ENCODE measurements around the gene DUSP28. TPM values are rescaled to one million over a fixed set of nuclear protein-coding genes. Genes with fewer than 3 reads are reported as not detected.

The DUSP28 gene, protein sequence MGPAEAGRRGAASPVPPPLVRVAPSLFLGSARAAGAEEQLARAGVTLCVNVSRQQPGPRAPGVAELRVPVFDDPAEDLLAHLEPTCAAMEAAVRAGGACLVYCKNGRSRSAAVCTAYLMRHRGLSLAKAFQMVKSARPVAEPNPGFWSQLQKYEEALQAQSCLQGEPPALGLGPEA
- total RNA-seq: 10 to 100 TPM; 10.4 to 12.9 (median 12.7) TPM
- 10 to 100 TPM in 1 of 3 donors, 1 to 10 TPM in 2; 6.6 to 18.1 (median 9.5) TPM for polyA plus RNA-seq
- long read RNA-seq, donor 1, partial matches to known transcripts: 0 of 6 reads
- long read RNA-seq, donor 1, other reads (novel, unspliced or antisense): 2 of 6 reads
- long read RNA-seq, donor 2, transcript DUSP28-202 (2 exons, 3,461 nt): major isoform, 7 of 16 reads
- long read RNA-seq, donor 2, transcript DUSP28-201 (3 exons, 1,555 nt): minor isoform, 5 of 16 reads
- long read RNA-seq, donor 2, partial matches to known transcripts: 0 of 16 reads
- long read RNA-seq, donor 2, other reads (novel, unspliced or antisense): 4 of 16 reads

DNA sequence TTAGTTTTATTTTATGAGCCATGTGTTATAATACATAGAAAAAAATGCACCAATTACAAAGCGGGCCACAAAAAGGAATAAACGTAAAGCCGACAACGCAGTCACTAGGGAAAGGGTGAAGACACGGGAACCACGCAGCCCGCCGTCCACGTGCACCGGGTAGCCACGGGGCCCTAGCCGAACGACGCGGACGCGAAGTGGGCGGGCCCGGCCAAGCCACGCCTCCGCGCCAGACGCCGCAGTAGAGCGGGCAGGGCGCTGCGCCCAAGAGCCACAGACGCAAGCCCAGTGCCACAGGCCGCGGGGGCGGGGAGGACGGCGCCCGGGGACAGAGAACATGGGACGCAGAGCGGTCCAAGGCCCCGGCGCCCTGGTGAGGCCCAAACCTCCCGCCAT is at the start of gene DUSP28:
Gene DUSP28 (plus strand): TSS at position 274 of the 396 bp plus-strand sequence. CDS start 328 bp downstream, outside the sequence.
- no peaks in the 10 kb centered on the region for H3K9me3 ChIP-seq
- intact Hi-C loops (cut with DNase I): no loop called here
- WGBS, 3 donors: 0 to 1% (median 0%) methylated on average over 32 to 39 of the region's 39 CpGs
- peak; percentile 95 to 97 for DNase-seq
- TF ChIP-seq, protein P1, sequence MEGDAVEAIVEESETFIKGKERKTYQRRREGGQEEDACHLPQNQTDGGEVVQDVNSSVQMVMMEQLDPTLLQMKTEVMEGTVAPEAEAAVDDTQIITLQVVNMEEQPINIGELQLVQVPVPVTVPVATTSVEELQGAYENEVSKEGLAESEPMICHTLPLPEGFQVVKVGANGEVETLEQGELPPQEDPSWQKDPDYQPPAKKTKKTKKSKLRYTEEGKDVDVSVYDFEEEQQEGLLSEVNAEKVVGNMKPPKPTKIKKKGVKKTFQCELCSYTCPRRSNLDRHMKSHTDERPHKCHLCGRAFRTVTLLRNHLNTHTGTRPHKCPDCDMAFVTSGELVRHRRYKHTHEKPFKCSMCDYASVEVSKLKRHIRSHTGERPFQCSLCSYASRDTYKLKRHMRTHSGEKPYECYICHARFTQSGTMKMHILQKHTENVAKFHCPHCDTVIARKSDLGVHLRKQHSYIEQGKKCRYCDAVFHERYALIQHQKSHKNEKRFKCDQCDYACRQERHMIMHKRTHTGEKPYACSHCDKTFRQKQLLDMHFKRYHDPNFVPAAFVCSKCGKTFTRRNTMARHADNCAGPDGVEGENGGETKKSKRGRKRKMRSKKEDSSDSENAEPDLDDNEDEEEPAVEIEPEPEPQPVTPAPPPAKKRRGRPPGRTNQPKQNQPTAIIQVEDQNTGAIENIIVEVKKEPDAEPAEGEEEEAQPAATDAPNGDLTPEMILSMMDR (IDR thresholded peaks at IDR 0.05): no peak
- H3K27ac ChIP-seq: peak within 1 kb of the TSS; percentile 100
- peak; percentile 84 to 87 (median 85) for ATAC-seq
- H3K27me3 ChIP-seq (ENCODE audit: insufficient read depth in 3 of 3, low read length in 2 of 3): no peaks in the 10 kb centered on the region
- H3K36me3 ChIP-seq (ENCODE audit: insufficient read depth in 1 of 2, low read depth in 1 of 2): peaks cover 0 to 21% of the 10 kb centered on the region in 2 donors
- H3K4me1 ChIP-seq: peaks cover 45% of the 10 kb centered on the region
- peak within 1 kb of the TSS; percentile 84 for H3K4me3 ChIP-seq

DNA sequence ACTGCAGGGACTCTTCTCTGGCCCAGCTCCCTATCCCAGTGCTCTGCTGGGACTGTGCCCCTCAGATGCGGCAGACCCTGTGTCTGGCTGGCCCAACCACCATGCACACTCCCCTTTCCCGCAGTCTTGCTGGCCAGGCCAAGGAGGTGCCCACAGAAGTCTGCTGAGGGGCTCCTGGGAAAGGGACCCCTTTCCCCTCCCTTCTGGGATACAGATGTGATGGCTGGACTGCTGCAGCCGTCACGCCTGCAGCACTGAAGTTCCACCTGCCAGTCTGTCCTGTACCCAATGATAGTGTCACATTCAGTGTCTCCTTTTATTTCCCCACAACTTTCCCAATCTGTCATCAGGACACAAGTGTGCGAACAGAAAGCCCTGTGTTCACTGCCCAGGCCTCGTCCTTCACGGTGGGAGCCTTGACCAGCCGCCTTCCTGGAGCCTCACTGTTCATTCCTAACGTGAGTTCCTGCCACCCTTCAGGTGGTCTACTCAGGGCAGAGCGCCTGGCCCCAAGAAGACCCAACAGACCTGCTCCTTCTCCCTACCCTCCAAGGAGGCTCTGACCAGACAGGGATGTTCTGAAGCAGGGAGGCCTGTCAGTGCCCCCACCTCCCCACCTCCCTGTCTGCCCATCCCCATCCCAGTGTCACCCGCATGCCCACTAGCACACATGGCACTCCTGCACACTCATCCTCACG is 49.5 kb upstream of the DUSP28 start:
- no peaks in the 10 kb centered on the region for H3K27me3 ChIP-seq (ENCODE audit: insufficient read depth in 3 of 3, low read length in 2 of 3)
- no peaks in the 10 kb centered on the region for H3K9me3 ChIP-seq
- no peak overlapping the region for H3K4me3 ChIP-seq
- intact Hi-C loops (cut with DNase I): loop anchor here in 1 of 2 donors (10.0 kb wide), 1 partner anchor 194 kb away; no protein-coding TSS in a partner anchor
- 92 to 95% (median 93%) methylated on average over 12 of the region's 12 CpGs for WGBS, 3 donors
- no peaks in the 10 kb centered on the region for H3K4me1 ChIP-seq
- H3K27ac ChIP-seq: no peak overlapping the region
- TF ChIP-seq, protein P1 (IDR thresholded peaks at IDR 0.05): no peak
- H3K36me3 ChIP-seq (ENCODE audit: insufficient read depth in 1 of 2, low read depth in 1 of 2): peaks cover 0 to 9% of the 10 kb centered on the region in 2 donors
- no peak for DNase-seq
- ATAC-seq: no peak

- no peaks in the 10 kb centered on the region for H3K27me3 ChIP-seq (ENCODE audit: insufficient read depth in 3 of 3, low read length in 2 of 3)
- H3K9me3 ChIP-seq: no peaks in the 10 kb centered on the region
- DNase-seq (no peak), ATAC-seq (no peak)
- no peaks in the 10 kb centered on the region for H3K4me1 ChIP-seq
- H3K4me3 ChIP-seq: no peak overlapping the region
- H3K36me3 ChIP-seq (ENCODE audit: insufficient read depth in 1 of 2, low read depth in 1 of 2): peaks cover 0 to 9% of the 10 kb centered on the region in 2 donors
- TF ChIP-seq, protein P1 (IDR thresholded peaks at IDR 0.05): no peak
- WGBS, 3 donors: 93 to 96% (median 93%) methylated on average over 30 to 31 of the region's 31 CpGs
- intact Hi-C loops (cut with DNase I): loop anchor here in 1 of 2 donors (10.0 kb wide), 1 partner anchor 193 kb away; no protein-coding TSS in a partner anchor
- H3K27ac ChIP-seq: no peak overlapping the region
These were observed 48.6 kb upstream of the DUSP28 start for GRCh38 chr2:240511351-240512108.

- DNase-seq: no peak
- Histone ChIP-seq H3K27ac (no peak overlapping the region), H3K36me3 (ENCODE audit: insufficient read depth in 1 of 2, low read depth in 1 of 2) (peaks cover 0 to 9% of the 10 kb centered on the region in 2 donors), H3K27me3 (ENCODE audit: insufficient read depth in 3 of 3, low read length in 2 of 3) (no peaks in the 10 kb centered on the region), H3K9me3 (no peaks in the 10 kb centered on the region), H3K4me3 (no peak overlapping the region), H3K4me1 (no peaks in the 10 kb centered on the region)
- no peak for ATAC-seq
- 93 to 96% (median 96%) methylated on average over 11 of the region's 11 CpGs for WGBS, 3 donors
- TF ChIP-seq, protein P1 (IDR thresholded peaks at IDR 0.05): no peak
- intact Hi-C loops (cut with DNase I): loop anchor here in 1 of 2 donors (10.0 kb wide), 1 partner anchor 193 kb away; no protein-coding TSS in a partner anchor
These were observed 48.1 kb upstream of the DUSP28 start for GRCh38 chr2:240512109-240512485.

All from psoas muscle (tissue), 8 donors.